Activated T-helper 2 cell treated with anti-CD3 and anti-CD28 coated beads, Interferon-gamma antibody, Interleukin-2, Interleukin-4, amounts not matched to agents 10 μg/mL and 5 μg/mL and 100 μg/mL, durations not matched to agents 14 hours and 24 hours and 36 hours (primary cell): Measurements from ENCODE around the gene ACTL10. TPM values are rescaled to one million over a fixed set of nuclear protein-coding genes. Genes with fewer than 3 reads are reported as not detected.
A peak's percentile ranks its signal among the peaks of the same experiment; 100 is the strongest.

Experiments
- DNase-seq: peaks from one replicate; pipeline ENCODE4 v3.0.0; 2021; ENCODE audit warnings: low spot score
- H3K27ac Mint-ChIP-seq: one replicate; pipeline ENCODE4 v1.8.0; 2021; ENCODE audit warnings: mixed read lengths
- H3K27me3 Mint-ChIP-seq: one replicate; pipeline ENCODE4 v1.8.0; 2021; ENCODE audit warnings: low read depth, mixed read lengths
- H3K36me3 Mint-ChIP-seq: one replicate; pipeline ENCODE4 v1.8.0; 2021; ENCODE audit warnings: low read depth, mixed read lengths
- H3K4me1 Mint-ChIP-seq: one replicate; pipeline ENCODE4 v1.8.0; 2021; ENCODE audit warnings: low read depth, mixed read lengths
- H3K4me3 Mint-ChIP-seq: one replicate; pipeline ENCODE4 v1.8.0; 2021; ENCODE audit warnings: low read depth, mild to moderate bottlenecking, moderate library complexity, mixed read lengths
- H3K9me3 Mint-ChIP-seq: one replicate; pipeline ENCODE4 v1.8.0; 2021; ENCODE audit warnings: mixed read lengths
- intact Hi-C: fragments of 100-400 bp; cut with micrococcal nuclease; formaldehyde crosslinking; loops from one replicate; pipeline ENCODE4 v1.15.1; 2023
- total RNA-seq: library from RNA; stranded (reverse); gene quantifications from 2 replicates; pipeline ENCODE4 v1.2.3, GENCODE V29; 2022

ACTL10 gene
- total RNA-seq, 1 donor from 2014 or later = 2.6 TPM

DNA sequence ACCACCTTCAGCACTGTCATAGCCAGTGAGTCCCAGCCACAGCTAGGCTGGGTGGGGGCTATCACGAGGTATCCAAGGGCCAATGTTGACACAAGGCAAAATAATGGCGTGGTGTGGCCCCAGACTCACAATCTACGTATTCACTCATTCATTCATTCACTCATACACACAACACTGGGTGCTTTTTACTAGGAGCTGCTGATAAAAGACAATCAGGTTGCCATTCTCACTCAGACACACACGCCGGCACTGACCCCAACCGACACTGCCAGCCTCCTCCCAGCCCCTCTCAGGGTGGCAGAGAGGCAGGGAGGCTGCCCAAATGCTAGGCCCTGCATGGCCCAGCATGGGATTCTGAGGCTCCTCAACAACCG, 6.1 kb upstream of the ACTL10 start:
- H3K4me1 Mint-ChIP-seq = peaks cover 19% of the 10 kb centered on the region
- no peaks in the 10 kb centered on the region for H3K27me3 Mint-ChIP-seq
- no peak overlapping the region for H3K27ac Mint-ChIP-seq
- H3K4me3 Mint-ChIP-seq = no peak overlapping the region
- H3K36me3 Mint-ChIP-seq = no peaks in the 10 kb centered on the region
- no peaks in the 10 kb centered on the region for H3K9me3 Mint-ChIP-seq
- no peak for DNase-seq
- intact Hi-C loops = loop anchor here (10.0 kb wide), 2 partner anchors 106 to 454 kb away; partner anchors contain the start of gene EIF2S2

GRCh38 chr20:33662172-33662571, 4.6 kb upstream of the ACTL10 start, which contains the start of gene C20orf144:
C20orf144 (plus strand) TSS chr20:33662327; CDS start chr20:33662346, 19 bp downstream.
- H3K4me1 Mint-ChIP-seq = peaks cover 24% of the 10 kb centered on the region
- intact Hi-C loops = loop anchor here (10.0 kb wide), 2 partner anchors 107 to 453 kb away; partner anchors contain the start of gene EIF2S2
- H3K27me3 Mint-ChIP-seq = no peaks in the 10 kb centered on the region
- H3K4me3 Mint-ChIP-seq = peak within 1 kb of the TSS; percentile 85
- H3K9me3 Mint-ChIP-seq = no peaks in the 10 kb centered on the region
- no peak for DNase-seq
- H3K27ac Mint-ChIP-seq = peak within 1 kb of the TSS; percentile 85
- H3K36me3 Mint-ChIP-seq = peaks cover 5% of the 10 kb centered on the region

DNA sequence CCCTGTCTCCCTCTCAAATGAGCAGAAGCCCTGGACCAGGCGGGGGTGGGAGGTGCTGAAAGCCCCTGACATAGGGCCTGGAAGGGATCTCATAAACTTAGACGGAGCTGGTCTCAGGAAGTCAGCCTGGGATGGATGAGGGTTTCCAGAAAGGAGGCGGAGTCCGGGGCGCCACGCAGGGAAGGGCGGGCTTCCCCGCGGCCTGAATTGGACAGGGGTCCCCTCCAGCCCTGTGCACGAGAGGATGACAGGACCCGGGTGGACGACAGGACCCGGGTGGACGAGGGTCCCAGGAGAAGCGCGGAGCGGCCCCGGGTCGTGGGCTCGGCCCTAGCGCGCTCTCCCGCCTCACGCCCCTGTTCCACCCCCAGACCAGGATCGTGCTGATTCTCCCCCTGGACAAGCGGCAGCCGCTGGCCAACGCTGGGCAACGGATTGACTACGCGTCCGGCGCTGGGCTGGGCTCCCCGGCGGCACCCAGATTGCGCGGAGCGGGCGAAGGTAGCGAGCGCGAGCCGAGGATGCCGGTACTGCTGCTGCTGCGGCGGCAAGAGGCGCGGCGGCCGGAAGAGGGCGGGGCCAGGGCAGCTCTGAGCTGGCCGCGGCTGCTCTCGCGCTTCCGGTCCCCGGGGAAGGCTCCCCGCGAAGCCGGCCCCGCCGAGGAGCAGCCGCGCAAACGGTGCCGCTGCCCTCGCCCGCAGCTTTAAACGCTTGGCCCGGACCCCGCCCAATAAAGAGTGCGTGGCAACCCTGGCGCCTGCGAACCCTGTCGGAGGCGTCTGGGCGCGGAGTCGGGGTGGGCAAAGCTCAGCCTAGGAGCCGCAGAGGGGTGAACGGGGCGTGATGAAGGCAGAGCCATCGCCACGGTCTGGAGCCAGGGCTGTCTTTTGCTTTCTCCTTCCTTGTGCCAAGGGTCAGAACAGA, 3.3 kb upstream of the ACTL10 start:
- Mint-ChIP-seq H3K36me3 (peaks cover 5% of the 10 kb centered on the region), H3K27ac (peak overlapping the region; percentile 85), H3K27me3 (no peaks in the 10 kb centered on the region), H3K4me3 (peak overlapping the region; percentile 85), H3K9me3 (no peaks in the 10 kb centered on the region), H3K4me1 (peaks cover 24% of the 10 kb centered on the region)
- peak; percentile 84 for DNase-seq
- intact Hi-C loops = loop anchor here (10.0 kb wide), 2 partner anchors 109 to 451 kb away; partner anchors contain the start of gene EIF2S2

GRCh38 chr20:33664085-33664761, 2.5 kb upstream of the ACTL10 start:
- DNase-seq = no peak
- Mint-ChIP-seq H3K27ac (peak overlapping the region; percentile 87), H3K27me3 (no peaks in the 10 kb centered on the region), H3K4me1 (peaks cover 24% of the 10 kb centered on the region), H3K9me3 (no peaks in the 10 kb centered on the region), H3K4me3 (peak overlapping the region; percentile 85), H3K36me3 (peaks cover 5% of the 10 kb centered on the region)
- intact Hi-C loops = loop anchor here (10.0 kb wide), 2 partner anchors 109 to 451 kb away; partner anchors contain the start of gene EIF2S2

DNA sequence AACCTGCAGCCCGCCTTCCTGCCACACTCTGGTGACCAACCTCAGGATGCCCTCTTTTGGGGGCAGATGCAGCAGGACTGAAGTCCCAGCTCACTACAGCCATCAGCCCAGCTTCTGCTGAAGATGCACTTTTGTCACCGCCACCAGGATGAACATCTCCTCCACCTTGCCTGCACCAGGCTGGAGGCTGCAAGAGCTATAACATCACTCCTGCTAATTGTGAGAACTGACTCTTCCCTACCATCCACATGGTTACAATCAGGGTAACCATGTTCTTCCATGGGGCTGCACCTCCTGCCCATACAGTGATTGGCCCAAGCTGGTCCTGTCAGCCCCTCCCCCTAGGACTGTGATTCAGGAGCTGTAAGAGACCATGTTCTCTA, 2.0 kb upstream of the ACTL10 start:
- Mint-ChIP-seq H3K27ac (peak overlapping the region; percentile 87), H3K4me3 (peak overlapping the region; percentile 85), H3K36me3 (peaks cover 6% of the 10 kb centered on the region), H3K4me1 (peaks cover 24% of the 10 kb centered on the region), H3K27me3 (no peaks in the 10 kb centered on the region), H3K9me3 (no peaks in the 10 kb centered on the region)
- DNase-seq = no peak
- intact Hi-C loops = loop anchor here (5.0 to 10.0 kb wide), 4 partner anchors 110 to 450 kb away; partner anchors contain the start of genes CDK5RAP1, EIF2S2 and SNTA1

- peaks cover 27% of the 10 kb centered on the region for H3K4me1 Mint-ChIP-seq
- DNase-seq = peak; percentile 36
- H3K4me3 Mint-ChIP-seq = peak overlapping the region; percentile 79
- intact Hi-C loops = loop anchor here (5.0 to 10.0 kb wide), 4 partner anchors 112 to 448 kb away; partner anchors contain the start of genes CDK5RAP1, EIF2S2 and SNTA1
- peaks cover 11% of the 10 kb centered on the region for H3K36me3 Mint-ChIP-seq
- no peaks in the 10 kb centered on the region for H3K27me3 Mint-ChIP-seq
- H3K27ac Mint-ChIP-seq = peak overlapping the region; percentile 67
- H3K9me3 Mint-ChIP-seq = no peaks in the 10 kb centered on the region
Observed at GRCh38 chr20:33667245-33667675, 517 bp downstream of the ACTL10 start.

- intact Hi-C loops = loop anchor here (2.0 to 10.0 kb wide), 5 partner anchors 113 to 447 kb away; partner anchors contain the start of genes CDK5RAP1, EIF2S2 and SNTA1
- Mint-ChIP-seq H3K27ac (peak overlapping the region; percentile 67), H3K27me3 (no peaks in the 10 kb centered on the region), H3K4me3 (peak overlapping the region; percentile 79), H3K36me3 (peaks cover 11% of the 10 kb centered on the region), H3K9me3 (no peaks in the 10 kb centered on the region), H3K4me1 (peaks cover 26% of the 10 kb centered on the region)
- DNase-seq = peak; percentile 75
Observed at GRCh38 chr20:33667676-33668465, 1.1 kb downstream of the ACTL10 start.

DNA sequence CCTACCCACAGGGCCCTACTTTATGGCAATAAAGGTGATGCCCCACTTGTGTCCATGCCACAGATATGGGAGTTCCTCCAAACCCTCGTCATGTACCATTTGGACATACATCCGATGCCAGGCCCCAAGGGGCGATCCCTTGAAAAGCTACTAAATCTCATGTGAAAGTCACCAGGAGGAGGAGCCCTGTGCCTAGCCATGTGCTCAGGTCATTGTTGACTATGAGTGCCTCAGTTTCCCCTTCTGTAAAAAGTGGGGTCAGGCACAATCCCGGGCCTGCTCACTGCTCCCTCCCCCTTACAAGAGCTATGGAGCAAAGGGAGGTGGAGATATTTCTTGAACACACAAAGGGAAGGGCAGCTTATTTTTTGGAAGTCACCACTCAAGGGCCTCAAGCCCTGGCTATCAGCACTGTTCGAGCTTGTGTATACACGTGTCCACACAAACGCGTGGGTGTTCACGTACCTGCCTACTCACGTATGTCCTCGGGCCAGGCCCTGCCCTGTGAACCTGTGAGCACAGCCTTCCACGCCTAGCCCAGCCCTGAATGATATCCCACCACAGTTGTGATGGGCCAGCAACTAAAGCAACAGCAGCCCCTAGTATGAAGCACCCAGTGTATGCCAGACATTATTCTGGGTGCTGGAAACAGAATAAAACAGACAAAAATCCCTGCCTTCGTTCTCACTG, 1.9 kb downstream of the ACTL10 start:
- intact Hi-C loops = loop anchor here (2.0 to 10.0 kb wide), 5 partner anchors 114 to 446 kb away; partner anchors contain the start of genes CDK5RAP1, EIF2S2 and SNTA1
- DNase-seq = no peak
- H3K4me1 Mint-ChIP-seq = peaks cover 29% of the 10 kb centered on the region

DNA sequence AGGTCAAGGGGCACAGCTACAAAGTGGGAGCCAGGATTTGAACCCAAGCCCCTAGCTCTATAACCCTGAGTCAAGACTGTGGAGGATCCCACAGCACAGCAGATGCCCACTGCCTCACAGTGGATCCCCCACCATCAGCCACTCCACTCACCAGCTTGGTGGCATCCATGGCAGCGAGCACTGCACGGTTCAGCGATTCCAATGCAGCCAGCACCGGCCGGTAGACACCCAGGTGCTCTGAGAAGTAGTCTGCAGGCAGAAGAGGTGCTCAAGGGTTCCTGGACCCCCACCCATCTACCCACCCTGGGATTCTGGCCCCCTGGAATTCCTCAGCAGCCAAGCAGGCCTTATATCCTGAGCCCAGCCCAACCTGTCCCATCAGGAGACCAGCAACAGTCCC, 2.5 kb downstream of the ACTL10 start:
- intact Hi-C loops = loop anchor here (2.0 to 10.0 kb wide), 5 partner anchors 114 to 446 kb away; partner anchors contain the start of genes CDK5RAP1, EIF2S2 and SNTA1
- Mint-ChIP-seq H3K27ac (no peak overlapping the region), H3K9me3 (no peaks in the 10 kb centered on the region), H3K4me3 (no peak overlapping the region), H3K27me3 (no peaks in the 10 kb centered on the region), H3K36me3 (peaks cover 11% of the 10 kb centered on the region), H3K4me1 (peaks cover 29% of the 10 kb centered on the region)
- DNase-seq = no peak

More for the DNA sequence above, 1.9 kb downstream of the ACTL10 start:
- Mint-ChIP-seq H3K27me3 (no peaks in the 10 kb centered on the region), H3K27ac (no peak overlapping the region), H3K36me3 (peaks cover 11% of the 10 kb centered on the region), H3K4me3 (peak overlapping the region; percentile 79), H3K9me3 (no peaks in the 10 kb centered on the region)

DNA sequence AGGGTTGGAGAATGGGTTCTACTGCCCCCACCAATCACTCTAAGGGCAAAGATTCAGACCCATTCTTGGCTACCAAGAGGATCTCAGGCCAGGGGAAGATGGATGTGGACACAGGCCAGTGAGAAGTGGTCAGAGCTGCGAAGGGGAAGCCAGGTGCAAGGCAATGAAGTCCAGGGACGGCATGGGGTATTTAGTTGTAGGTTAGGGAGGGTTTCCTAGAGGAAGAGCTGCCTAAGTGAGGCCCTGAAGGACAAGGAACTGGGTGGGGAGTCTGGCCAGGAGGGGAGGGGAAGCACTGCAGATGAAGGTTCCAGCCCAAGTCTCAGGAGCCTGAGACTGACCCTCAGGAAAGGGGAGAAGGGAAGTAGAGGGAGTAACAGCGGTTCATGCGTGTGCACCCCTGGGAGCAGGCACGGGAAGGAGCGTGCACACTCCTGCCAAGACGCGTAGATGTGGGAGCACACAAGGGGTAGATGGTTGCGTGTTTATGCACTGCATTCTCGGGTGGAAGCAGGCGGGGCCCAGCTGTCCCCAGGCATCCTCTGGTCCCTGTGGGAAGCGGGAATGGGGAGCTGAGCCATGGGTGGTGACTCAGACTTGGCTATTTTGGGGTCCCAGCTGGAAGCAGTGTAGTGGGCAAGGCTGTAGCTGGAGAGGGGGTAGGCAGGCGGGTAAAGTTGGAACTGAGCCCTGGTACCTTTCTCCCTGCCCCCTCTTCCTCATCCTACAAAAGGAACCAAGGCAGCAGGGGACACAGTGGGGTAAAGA, 3.3 kb downstream of the ACTL10 start:
- peaks cover 12% of the 10 kb centered on the region for H3K36me3 Mint-ChIP-seq
- no peaks in the 10 kb centered on the region for H3K27me3 Mint-ChIP-seq
- no peak overlapping the region for H3K4me3 Mint-ChIP-seq
- intact Hi-C loops = loop anchor here (2.0 to 10.0 kb wide), 5 partner anchors 115 to 445 kb away; partner anchors contain the start of genes CDK5RAP1, EIF2S2 and SNTA1
- H3K9me3 Mint-ChIP-seq = no peaks in the 10 kb centered on the region
- DNase-seq = no peak
- H3K27ac Mint-ChIP-seq = no peak overlapping the region
- peaks cover 24% of the 10 kb centered on the region for H3K4me1 Mint-ChIP-seq
